NOMO-1 (cell line): ENCODE measurements around the gene LCLAT1.
"Not testable (repeated sequence)": the region's sequence is repeated elsewhere in the genome, so short reads cannot be mapped to it uniquely, and the experiment has no call there.

Source experiments
- DNase-seq, 2 experiments: peaks; one replicate each; lab custom pipeline; 2025; ENCODE audit not compliant: unreplicated experiment in 2 of 2; lab: John Stamatoyannopoulos, UW

LCLAT1 gene

GRCh38 chr2:30453498-30453897 lies 6.5 kb downstream of the LCLAT1 start:
- DNase-seq, result no peak

- DNase-seq, result no peak
Observed at GRCh38 chr2:30454571-30454970, 7.5 kb downstream of the LCLAT1 start.

GRCh38 chr2:30455114-30455738 lies 8.2 kb downstream of the LCLAT1 start:
- no peak for DNase-seq

GRCh38 chr2:30456106-30456505 lies 9.1 kb downstream of the LCLAT1 start:
- no peak for DNase-seq

- no peak for DNase-seq
Observed at GRCh38 chr2:30456579-30456978, 9.5 kb downstream of the LCLAT1 start.

GRCh38 chr2:30457296-30457695 lies 10.2 kb downstream of the LCLAT1 start:
- no peak for DNase-seq

GRCh38 chr2:30459140-30459539 lies 12.1 kb downstream of the LCLAT1 start:
- DNase-seq, result no peak

GRCh38 chr2:30462131-30462857 lies 15.2 kb downstream of the LCLAT1 start:
- no peak for DNase-seq

- no peak for DNase-seq
Observed at GRCh38 chr2:30463535-30463934, 16.5 kb downstream of the LCLAT1 start.

- no peak for DNase-seq
Observed at GRCh38 chr2:30464544-30465170, 17.6 kb downstream of the LCLAT1 start.

- DNase-seq, result no peak
Observed at GRCh38 chr2:30465171-30465545, 18.1 kb downstream of the LCLAT1 start.

GRCh38 chr2:30466216-30466615 lies 19.2 kb downstream of the LCLAT1 start:
- DNase-seq, result no peak

- DNase-seq, result not testable (repeated sequence)
Observed at GRCh38 chr2:30467062-30467826, 20.2 kb downstream of the LCLAT1 start.

GRCh38 chr2:30470426-30470825 lies 23.4 kb downstream of the LCLAT1 start:
- DNase-seq, result no peak

GRCh38 chr2:30472326-30472725 lies 25.3 kb downstream of the LCLAT1 start:
- peak; percentile 58 to 85 for DNase-seq

GRCh38 chr2:30475542-30475941 lies 28.5 kb downstream of the LCLAT1 start:
- no peak for DNase-seq

GRCh38 chr2:30476636-30477035 lies 29.6 kb downstream of the LCLAT1 start:
- no peak for DNase-seq

GRCh38 chr2:30480703-30481322 lies 33.8 kb downstream of the LCLAT1 start:
- DNase-seq, result no peak

- DNase-seq, result peak; percentile 28 to 65
Observed at GRCh38 chr2:30481323-30481800, 34.3 kb downstream of the LCLAT1 start.

- no peak for DNase-seq
Observed at GRCh38 chr2:30482011-30482410, 35.0 kb downstream of the LCLAT1 start.

- DNase-seq, result no peak
Observed at GRCh38 chr2:30484145-30484544, 37.1 kb downstream of the LCLAT1 start.
